B cell (primary cell): ENCODE results near the gene SLC52A1. TPM values are rescaled to one million over a fixed set of nuclear protein-coding genes. Genes with fewer than 3 reads are reported as not detected.
"Not testable (repeated sequence)": the region's sequence is repeated elsewhere in the genome, so short reads cannot be mapped to it uniquely, and the experiment has no call there.

Source experiments
- ATAC-seq: fragments of 200-7000 bp; cut with Tn5 transposase; one replicate; pipeline ENCODE4 v1.10.0; 2021; ENCODE audit warnings: low read depth, mild to moderate bottlenecking, moderate number of reproducible peaks, moderate library complexity
- CTCF ChIA-PET: fragments of 350-600 bp; sonication (Branson Sonifier 250); formaldehyde crosslinking; loops from one replicate; lab custom pipeline; 2021; ENCODE audit warnings: antibody characterized with exemption, inconsistent platforms; lab: Charles Lee
- POLR2A ChIA-PET: fragments of 350-600 bp; sonication (Branson Sonifier 250); formaldehyde crosslinking; loops from one replicate; lab custom pipeline; 2021; ENCODE audit warnings: antibody characterized with exemption; lab: Charles Lee
- DNase-seq: peaks from one replicate; pipeline ENCODE4 v3.0.0; 2013
- H2AFZ ChIP-seq: 2 replicates; pipeline ENCODE4 v1.6.1; 2012; ENCODE audit warnings: mild to moderate bottlenecking, low read depth, low read length; ENCODE audit not compliant: insufficient read depth, poor library complexity, severe bottlenecking
- H3K27ac ChIP-seq, 2 donors: 1 replicate in 1 of 2; 2 replicates in 1 of 2; pipeline ENCODE4 v1.5.1; 2012 to 2013; ENCODE audit warnings: low read length in 2 of 2, mild to moderate bottlenecking in 2 of 2, moderate library complexity in 1 of 2
- H3K27me3 ChIP-seq, 4 experiments: fragments of 200-600 bp in 1 of 4; sonication (generic) in 1 of 4; replicated peaks in 1 of 4; 1 replicate in 2 of 4; 2 replicates in 2 of 4; pipeline versions ENCODE4 v1.6.1 to v1.7.0; 2013 to 2016; ENCODE audit warnings: low read length in 3 of 4, mild to moderate bottlenecking in 2 of 4, mixed read lengths in 1 of 4, moderate library complexity in 1 of 4; ENCODE audit not compliant: insufficient read depth in 4 of 4, control insufficient read depth in 3 of 4; ENCODE audit errors: control extremely low read depth in 1 of 4
- H3K36me3 ChIP-seq, 2 experiments: replicated peaks in 1 of 2; 1 replicate in 1 of 2; 2 replicates in 1 of 2; pipeline versions ENCODE4 v1.6.1 to v1.7.1; 2013; ENCODE audit warnings: low read length in 1 of 2; ENCODE audit not compliant: insufficient read depth in 2 of 2, control insufficient read depth in 1 of 2; ENCODE audit errors: control extremely low read depth in 1 of 2, extremely low read depth in 1 of 2
- H3K4me1 ChIP-seq, 2 donors: fragments of 200-600 bp in 1 of 2; sonication (generic) in 1 of 2; 1 replicate in 1 of 2; 2 replicates in 1 of 2; pipeline versions ENCODE4 v1.5.1 to v1.6.1; 2013 to 2017; ENCODE audit warnings: low read length in 2 of 2; ENCODE audit not compliant: control insufficient read depth in 2 of 2, insufficient read depth in 2 of 2
- H3K4me2 ChIP-seq: replicated peaks from 2 replicates; pipeline ENCODE3; 2012; ENCODE audit warnings: mild to moderate bottlenecking, low read depth, low read length; ENCODE audit not compliant: poor library complexity, severe bottlenecking
- H3K4me3 ChIP-seq, 5 experiments: fragments of 200-600 bp in 1 of 5; sonication (generic) in 1 of 5; 1 replicate in 3 of 5; 2 replicates in 2 of 5; pipeline versions ENCODE4 v1.5.1 to v1.7.0; 2011 to 2016; ENCODE audit warnings: low read length in 4 of 5, mild to moderate bottlenecking in 4 of 5, low read depth in 2 of 5, control low read depth in 1 of 5, moderate library complexity in 1 of 5; ENCODE audit not compliant: insufficient read depth in 1 of 5; ENCODE audit errors: control extremely low read depth in 1 of 5, extremely low read depth in 1 of 5
- H3K79me2 ChIP-seq: fragments of 200-600 bp; sonication (generic); one replicate; pipeline ENCODE4 v1.6.0; 2016; ENCODE audit warnings: low read length; ENCODE audit not compliant: control insufficient read depth, insufficient read depth
- H3K9ac ChIP-seq: fragments of 200-600 bp; sonication (generic); 2 replicates; pipeline ENCODE4 v1.6.1; 2017; ENCODE audit warnings: mild to moderate bottlenecking, low read length, moderate library complexity
- H3K9me3 ChIP-seq, 3 donors: one replicate each; pipeline versions ENCODE4 v1.6.1 to v1.7.1; 2013; ENCODE audit warnings: low read length in 2 of 3; ENCODE audit not compliant: control insufficient read depth in 2 of 3, insufficient read depth in 1 of 3; ENCODE audit errors: control extremely low read depth in 1 of 3
- H4K20me1 ChIP-seq: 2 replicates; pipeline ENCODE4 v1.6.0; 2012; ENCODE audit warnings: mild to moderate bottlenecking, low read length; ENCODE audit not compliant: insufficient read depth, control insufficient read depth, poor library complexity, severe bottlenecking
- H3K27ac Mint-ChIP-seq: one replicate; pipeline ENCODE4 v1.8.0; 2021; ENCODE audit warnings: mixed read lengths
- H3K27me3 Mint-ChIP-seq: one replicate; pipeline ENCODE4 v1.8.0; 2021; ENCODE audit warnings: mixed read lengths
- H3K4me1 Mint-ChIP-seq: one replicate; pipeline ENCODE4 v1.8.0; 2021; ENCODE audit warnings: mixed read lengths
- H3K4me3 Mint-ChIP-seq: one replicate; pipeline ENCODE4 v1.8.0; 2021; ENCODE audit warnings: mixed read lengths
- H3K9me3 Mint-ChIP-seq: one replicate; pipeline ENCODE4 v1.8.0; 2022; ENCODE audit warnings: mixed read lengths; ENCODE audit not compliant: insufficient read depth
- EZH2 ChIP-seq: IDR thresholded peaks from 2 replicates; pipeline ENCODE4 v1.6.1; 2012; ENCODE audit warnings: borderline replicate concordance, low read depth, mild to moderate bottlenecking, moderate library complexity, low read length; ENCODE audit not compliant: insufficient read depth, poor library complexity, severe bottlenecking
- WGBS: methylation state at CpG from one replicate; pipeline ENCODE4 v1.1.5; 2013; ENCODE audit warnings: missing lambda C conversion rate; ENCODE audit not compliant: insufficient coverage; 5-methylcytosine and 5-hydroxymethylcytosine counted together
- intact Hi-C: fragments of 100-400 bp; cut with micrococcal nuclease; formaldehyde crosslinking; loops from one replicate; pipeline ENCODE4 v1.10.0; 2022
- polyA plus RNA-seq: library from polyadenylated mRNA; depleted of rRNA; stranded (reverse); fragments of >200 nt; gene quantifications from 2 replicates; pipeline ENCODE4 v1.2.3, GENCODE V29; 2012
- total RNA-seq, 2 donors: library from RNA; stranded (reverse); fragments of 120-200 nt in 1 of 2; gene quantifications; 1 replicate in 1 of 2; 2 replicates in 1 of 2; pipeline versions ENCODE4 v1.2.3 to v1.2.4, GENCODE V29; 2013 to 2022
- TF ChIP-seq, protein P1 (sequence below): fragments of 200-600 bp; IDR thresholded peaks from one replicate; pipeline ENCODE4 v1.8.0; 2022; ENCODE audit warnings: antibody characterized with exemption, mild to moderate bottlenecking

Gene SLC52A1
- total and polyA plus RNA-seq, 2 donors (not counting 1 experiment from before 2014, with no cell fraction given), result not detected

DNA sequence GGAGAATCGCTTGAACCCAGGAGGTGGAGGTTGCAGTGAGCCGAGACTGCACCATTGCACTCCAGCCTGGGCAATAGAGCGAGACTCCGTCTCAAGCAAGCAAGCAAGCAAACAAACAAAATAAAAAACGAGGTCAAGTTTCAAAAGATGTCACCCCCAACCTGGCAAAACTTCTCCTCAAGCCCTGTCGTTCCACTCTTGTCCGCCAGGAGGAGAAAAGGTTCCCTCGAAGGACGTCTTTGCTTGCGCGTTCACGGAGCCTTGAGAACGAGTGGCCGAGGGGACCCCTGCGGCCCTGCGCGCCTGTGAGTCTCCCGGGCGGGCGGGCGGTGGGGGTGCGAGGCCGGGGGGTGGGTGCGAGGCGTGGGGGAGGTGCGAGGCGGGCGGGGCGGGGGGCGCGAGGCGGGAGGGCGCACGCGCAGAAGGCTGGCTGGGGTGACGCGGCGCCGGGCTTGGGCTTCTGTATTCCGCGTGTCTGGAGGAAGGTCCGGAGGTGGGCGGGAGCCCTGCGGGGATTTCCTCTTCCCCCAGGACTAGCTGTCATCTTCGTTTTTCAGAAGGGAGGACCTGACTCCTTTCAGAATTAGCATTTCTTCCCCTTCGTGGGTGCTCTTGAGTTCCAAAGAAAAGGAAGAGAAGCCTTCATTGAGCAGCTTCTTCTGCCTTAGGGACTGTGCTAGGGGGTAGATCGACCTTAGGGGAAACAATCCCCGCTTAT, 3.7 kb downstream of the SLC52A1 start:
- H3K9ac ChIP-seq, result peak overlapping the region; percentile 64
- 0% methylated on average over 13 of the region's 48 CpGs for WGBS
- Mint-ChIP-seq H3K9me3 (no peaks in the 10 kb centered on the region), H3K27me3 (no peaks in the 10 kb centered on the region), H3K27ac (peak overlapping the region; percentile 67), H3K4me3 (peak overlapping the region; percentile 89), H3K4me1 (peaks cover 25% of the 10 kb centered on the region)
- CTCF ChIA-PET, result interaction anchor here (1.2 to 7.8 kb wide), 11 partner anchors 13 to 122 kb away, joined by 3 to 153 read pairs (median 8); partner anchors contain the start of gene INCA1
- peaks cover 0 to 21% (median 5%) of the 10 kb centered on the region in 4 experiments for H3K27me3 ChIP-seq
- H3K79me2 ChIP-seq, result no peaks in the 10 kb centered on the region
- no peaks in the 10 kb centered on the region for H3K36me3 ChIP-seq
- H3K27ac ChIP-seq, result peak overlapping the region; percentile 24 to 62
- H2AFZ ChIP-seq, result peak overlapping the region; percentile 54
- H3K4me2 ChIP-seq, result peak overlapping the region; percentile 85
- no peaks in the 10 kb centered on the region for H3K9me3 ChIP-seq
- peaks cover 7 to 18% of the 10 kb centered on the region in 2 donors for H3K4me1 ChIP-seq
- intact Hi-C loops, result loop anchor here (1.0 to 5.0 kb wide), 4 partner anchors 17 to 46 kb away; partner anchors contain the start of genes INCA1, KIF1C and ZFP3
- no peak for TF ChIP-seq EZH2
- TF ChIP-seq, protein P1, sequence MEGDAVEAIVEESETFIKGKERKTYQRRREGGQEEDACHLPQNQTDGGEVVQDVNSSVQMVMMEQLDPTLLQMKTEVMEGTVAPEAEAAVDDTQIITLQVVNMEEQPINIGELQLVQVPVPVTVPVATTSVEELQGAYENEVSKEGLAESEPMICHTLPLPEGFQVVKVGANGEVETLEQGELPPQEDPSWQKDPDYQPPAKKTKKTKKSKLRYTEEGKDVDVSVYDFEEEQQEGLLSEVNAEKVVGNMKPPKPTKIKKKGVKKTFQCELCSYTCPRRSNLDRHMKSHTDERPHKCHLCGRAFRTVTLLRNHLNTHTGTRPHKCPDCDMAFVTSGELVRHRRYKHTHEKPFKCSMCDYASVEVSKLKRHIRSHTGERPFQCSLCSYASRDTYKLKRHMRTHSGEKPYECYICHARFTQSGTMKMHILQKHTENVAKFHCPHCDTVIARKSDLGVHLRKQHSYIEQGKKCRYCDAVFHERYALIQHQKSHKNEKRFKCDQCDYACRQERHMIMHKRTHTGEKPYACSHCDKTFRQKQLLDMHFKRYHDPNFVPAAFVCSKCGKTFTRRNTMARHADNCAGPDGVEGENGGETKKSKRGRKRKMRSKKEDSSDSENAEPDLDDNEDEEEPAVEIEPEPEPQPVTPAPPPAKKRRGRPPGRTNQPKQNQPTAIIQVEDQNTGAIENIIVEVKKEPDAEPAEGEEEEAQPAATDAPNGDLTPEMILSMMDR, result peak; percentile 80
- peak overlapping the region; percentile 34 to 67 (median 38) for H3K4me3 ChIP-seq
- peak; percentile 88 for DNase-seq
- POLR2A ChIA-PET, result interaction anchor here (1.0 to 1.4 kb wide), 2 partner anchors 12 to 18 kb away, joined by 3 to 7 read pairs; no protein-coding TSS in a partner anchor
- peak; percentile 87 for ATAC-seq
- H4K20me1 ChIP-seq, result no peaks in the 10 kb centered on the region

DNA sequence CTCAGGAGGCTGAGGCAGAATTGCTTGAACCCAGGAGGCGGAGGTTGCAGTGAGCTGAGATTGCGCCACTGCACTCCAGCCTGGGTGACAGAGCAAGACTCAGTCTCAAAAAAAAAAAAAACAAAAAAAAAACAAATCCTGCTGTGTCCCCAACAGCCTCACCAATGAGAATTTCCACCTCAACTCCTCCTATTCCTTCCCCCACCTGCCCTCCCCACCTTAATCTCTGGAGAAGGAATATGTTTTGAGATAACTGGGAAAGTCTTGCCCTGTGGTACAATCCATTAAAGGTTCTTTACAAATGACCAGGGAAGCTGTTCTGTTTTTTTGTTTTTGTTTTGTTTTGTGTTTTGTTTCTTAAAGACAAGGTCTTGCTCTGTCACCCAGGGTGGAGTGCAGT, 5.1 kb downstream of the SLC52A1 start:
- H3K4me1 Mint-ChIP-seq, result peaks cover 25% of the 10 kb centered on the region
- DNase-seq, H3K36me3 ChIP-seq, H3K4me3 Mint-ChIP-seq, H3K9me3 ChIP-seq, H3K4me2 ChIP-seq, H2AFZ ChIP-seq, H3K27me3 Mint-ChIP-seq, H3K9ac ChIP-seq, H3K4me3 ChIP-seq, H3K9me3 Mint-ChIP-seq, H3K27ac ChIP-seq, H4K20me1 ChIP-seq, H3K27ac Mint-ChIP-seq, ATAC-seq, H3K79me2 ChIP-seq: not testable (repeated sequence)
- intact Hi-C loops, result loop anchor here (2.0 to 5.0 kb wide), 3 partner anchors 19 to 47 kb away; partner anchors contain the start of genes INCA1, KIF1C and ZFP3
- Histone ChIP-seq H3K4me1 (peaks cover 7 to 18% of the 10 kb centered on the region in 2 donors), H3K27me3 (peaks cover 0 to 16% (median 5%) of the 10 kb centered on the region in 4 experiments)
- ChIA-PET POLR2A (interaction anchor here (0.7 to 1.1 kb wide), 2 partner anchors 19 to 43 kb away, joined by 3 to 8 read pairs; partner anchors contain the start of gene CAMTA2), CTCF (interaction anchor here (0.7 to 7.8 kb wide), 17 partner anchors 12 to 411 kb away, joined by 3 to 153 read pairs (median 4); partner anchors contain the start of genes INCA1, SPAG7 and ZFP3)
- WGBS, result no CpG with 5 or more reads among the region's 2 CpGs
